Natural killer cell treated with Interleukin-12 subunit alpha and Interleukin-12 subunit beta and Interleukin-15 and Interleukin-18, amount 100 ng/mL, for 72 hours (primary cell): ENCODE results near the gene ZNF821. TPM values are rescaled to one million over a fixed set of nuclear protein-coding genes. Genes with fewer than 3 reads are reported as not detected.
"Not testable (repeated sequence)": the region's sequence is repeated elsewhere in the genome, so short reads cannot be mapped to it uniquely, and the experiment has no call there.

ENCODE experiments used
- ATAC-seq, 2 donors: fragments of 150-1000 bp; cut with Tn5 transposase in 1 of 2; sonication (Bioruptor Pico), chemical (Tn5 transposase) in 1 of 2; 2 replicates each; pipeline ENCODE4 v1.10.0; 2021
- DNase-seq: peaks from one replicate; pipeline ENCODE4 v3.0.0; 2022; ENCODE audit warnings: low spot score
- H3K27ac Mint-ChIP-seq, 2 donors: 1 replicate in 1 of 2; 2 replicates in 1 of 2; pipeline ENCODE4 v1.8.0; 2022; ENCODE audit warnings: mixed read lengths in 2 of 2, mild to moderate bottlenecking in 1 of 2, moderate library complexity in 1 of 2
- H3K27me3 Mint-ChIP-seq, 2 donors: 1 replicate in 1 of 2; 2 replicates in 1 of 2; pipeline ENCODE4 v1.8.0; 2022; ENCODE audit warnings: mixed read lengths in 2 of 2
- H3K36me3 Mint-ChIP-seq: one replicate; pipeline ENCODE4 v1.8.0; 2022; ENCODE audit warnings: mixed read lengths
- H3K4me1 Mint-ChIP-seq, 2 donors: 1 replicate in 1 of 2; 2 replicates in 1 of 2; pipeline ENCODE4 v1.8.0; 2022; ENCODE audit warnings: low read depth in 2 of 2, mixed read lengths in 2 of 2, mild to moderate bottlenecking in 1 of 2
- H3K4me3 Mint-ChIP-seq: one replicate; pipeline ENCODE4 v1.8.0; 2022; ENCODE audit warnings: mixed read lengths
- H3K9me3 Mint-ChIP-seq: 2 replicates; pipeline ENCODE4 v1.8.0; 2022; ENCODE audit warnings: mixed read lengths
- total RNA-seq, 2 donors: library from RNA; stranded (reverse); gene quantifications; one replicate each; pipeline ENCODE4 v1.2.3, GENCODE V29; 2022

Gene ZNF821
- total RNA-seq, 2 donors from 2014 or later: 2.8 to 5.8 TPM

DNA sequence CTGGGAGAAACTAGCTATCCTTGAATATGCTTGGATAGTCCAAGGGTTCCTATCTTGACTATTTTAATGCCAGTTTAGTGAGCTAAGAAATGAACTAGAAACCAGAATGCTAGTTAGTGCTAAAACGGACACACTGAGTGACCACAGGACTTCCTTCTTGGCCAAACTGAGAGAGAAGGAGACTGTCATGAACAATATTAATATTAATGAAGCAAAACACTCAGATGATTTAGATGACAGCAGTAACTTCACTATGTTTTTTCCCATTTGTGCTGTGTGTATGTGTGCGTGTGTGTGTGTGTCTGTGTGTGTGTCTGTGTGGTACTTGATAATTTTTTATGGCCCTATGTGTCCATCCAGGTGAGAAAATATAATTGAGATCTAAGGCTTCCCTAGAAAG lies 40.4 kb downstream of the ZNF821 start:
- Mint-ChIP-seq H3K27me3 (no peaks in the 10 kb centered on the region), H3K9me3 (no peaks in the 10 kb centered on the region), H3K27ac (no peak overlapping the region), H3K4me1 (peaks cover 25 to 27% of the 10 kb centered on the region in 2 donors), H3K4me3 (no peak overlapping the region), H3K36me3 (peaks cover 7% of the 10 kb centered on the region)
- ATAC-seq (no peak), DNase-seq (no peak)

- Mint-ChIP-seq H3K4me1 (peaks cover under 1 to 6% of the 10 kb centered on the region in 2 donors), H3K27ac (no peak overlapping the region), H3K4me3 (no peak overlapping the region), H3K27me3 (no peaks in the 10 kb centered on the region), H3K9me3 (no peaks in the 10 kb centered on the region), H3K36me3 (no peaks in the 10 kb centered on the region)
- DNase-seq (no peak), ATAC-seq (no peak)
Observed at GRCh38 chr16:71840052-71840451, 43.9 kb downstream of the ZNF821 start.

DNA sequence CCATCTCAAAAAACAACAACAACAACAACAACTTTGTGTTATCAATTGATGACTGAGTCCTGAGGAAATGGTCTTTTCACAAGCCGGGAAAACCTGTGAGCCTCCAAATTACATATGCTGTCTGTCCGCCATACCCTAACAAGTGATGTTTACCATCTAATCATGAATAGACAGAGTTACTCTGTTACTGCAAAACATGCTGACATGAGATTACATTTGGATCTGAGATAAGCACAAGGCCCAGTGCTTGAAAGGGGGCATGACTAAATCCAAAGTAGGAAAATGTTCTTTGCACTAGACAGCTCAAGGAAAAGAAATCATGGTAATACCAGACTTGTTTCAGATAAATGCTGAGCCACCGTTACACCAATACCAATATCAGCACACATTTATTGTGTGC lies 46.8 kb downstream of the ZNF821 start:
- peaks cover 0 to 8% of the 10 kb centered on the region in 2 donors for H3K4me1 Mint-ChIP-seq
- no peaks in the 10 kb centered on the region for H3K9me3 Mint-ChIP-seq
- no peaks in the 10 kb centered on the region for H3K36me3 Mint-ChIP-seq
- H3K27me3 Mint-ChIP-seq: no peaks in the 10 kb centered on the region
- no peak overlapping the region for H3K4me3 Mint-ChIP-seq
- no peak overlapping the region for H3K27ac Mint-ChIP-seq
- ATAC-seq (no peak), DNase-seq (no peak)

- H3K27me3 Mint-ChIP-seq: no peaks in the 10 kb centered on the region
- no peak for ATAC-seq
Observed at GRCh38 chr16:71834291-71834690, 49.7 kb downstream of the ZNF821 start.

DNA sequence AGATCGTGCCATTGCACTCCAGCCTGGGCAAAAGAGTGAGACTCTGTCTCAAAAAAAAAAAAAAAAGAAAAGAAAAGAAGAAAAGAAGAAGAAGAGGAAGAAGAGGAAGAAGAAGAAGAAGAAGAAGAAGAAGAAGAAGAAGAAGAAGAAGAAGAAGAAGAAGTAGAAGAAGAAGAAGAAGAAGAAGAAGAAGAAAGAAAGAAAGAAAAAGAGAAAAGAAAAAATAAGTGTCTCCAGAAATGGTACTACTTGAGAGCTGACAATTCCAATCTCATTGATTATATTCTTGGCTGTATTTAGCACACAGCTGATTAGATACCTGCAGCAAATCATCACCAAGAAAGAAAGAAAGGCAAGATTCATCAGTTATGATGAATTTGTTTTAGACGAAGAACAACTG lies 51.9 kb downstream of the ZNF821 start:
- H3K4me3 Mint-ChIP-seq, H3K27me3 Mint-ChIP-seq, H3K36me3 Mint-ChIP-seq, H3K9me3 Mint-ChIP-seq, DNase-seq, H3K4me1 Mint-ChIP-seq, H3K27ac Mint-ChIP-seq, ATAC-seq: not testable (repeated sequence)

More at GRCh38 chr16:71834291-71834690, 49.7 kb downstream of the ZNF821 start:
- Mint-ChIP-seq H3K27ac (no peak overlapping the region), H3K36me3 (no peaks in the 10 kb centered on the region), H3K4me3 (no peak overlapping the region), H3K9me3 (no peaks in the 10 kb centered on the region), H3K4me1 (peaks cover 0 to 8% of the 10 kb centered on the region in 2 donors)
- DNase-seq: no peak

GRCh38 chr16:71831698-71832097 lies 52.3 kb downstream of the ZNF821 start:
- not testable (repeated sequence) for H3K9me3 Mint-ChIP-seq, H3K4me3 Mint-ChIP-seq, H3K27me3 Mint-ChIP-seq, H3K27ac Mint-ChIP-seq, DNase-seq, H3K36me3 Mint-ChIP-seq, H3K4me1 Mint-ChIP-seq, ATAC-seq

GRCh38 chr16:71830359-71830758 lies 53.6 kb downstream of the ZNF821 start:
- ATAC-seq: no peak

DNA sequence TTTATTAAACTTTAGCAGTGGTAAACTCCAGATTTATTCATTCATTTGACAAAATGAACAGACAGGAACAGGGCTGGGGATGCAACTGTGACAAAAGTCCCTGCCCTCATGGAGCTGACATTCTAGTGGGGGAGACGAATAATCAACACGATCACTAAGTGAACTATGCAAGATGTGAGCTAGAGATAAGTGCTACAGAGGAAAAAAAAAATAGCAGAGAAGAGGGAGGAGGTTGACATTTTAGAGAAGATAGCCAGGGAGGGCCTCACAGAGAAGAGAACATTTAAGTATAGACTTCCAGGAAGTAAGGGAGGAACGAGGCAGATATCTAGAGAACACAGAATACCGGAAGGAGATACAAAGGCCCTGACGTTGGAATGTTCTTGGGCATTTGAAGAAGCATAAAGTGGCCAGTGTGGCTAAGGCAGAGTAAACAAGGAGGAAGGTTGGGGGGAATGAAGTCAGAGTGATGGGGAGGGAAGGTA lies 57.4 kb downstream of the ZNF821 start:
- H3K4me3 Mint-ChIP-seq: no peak overlapping the region
- ATAC-seq (no peak), DNase-seq (no peak)
- no peak overlapping the region for H3K27ac Mint-ChIP-seq
- H3K4me1 Mint-ChIP-seq: no peaks in the 10 kb centered on the region
- H3K36me3 Mint-ChIP-seq: peaks cover 4% of the 10 kb centered on the region
- H3K27me3 Mint-ChIP-seq: no peaks in the 10 kb centered on the region
- no peaks in the 10 kb centered on the region for H3K9me3 Mint-ChIP-seq

More at GRCh38 chr16:71830359-71830758, 53.6 kb downstream of the ZNF821 start:
- Mint-ChIP-seq H3K9me3 (no peaks in the 10 kb centered on the region), H3K4me3 (no peak overlapping the region), H3K36me3 (peaks cover 4% of the 10 kb centered on the region), H3K27me3 (no peaks in the 10 kb centered on the region), H3K27ac (no peak overlapping the region), H3K4me1 (peaks cover 0 to 8% of the 10 kb centered on the region in 2 donors)
- no peak for DNase-seq

DNA sequence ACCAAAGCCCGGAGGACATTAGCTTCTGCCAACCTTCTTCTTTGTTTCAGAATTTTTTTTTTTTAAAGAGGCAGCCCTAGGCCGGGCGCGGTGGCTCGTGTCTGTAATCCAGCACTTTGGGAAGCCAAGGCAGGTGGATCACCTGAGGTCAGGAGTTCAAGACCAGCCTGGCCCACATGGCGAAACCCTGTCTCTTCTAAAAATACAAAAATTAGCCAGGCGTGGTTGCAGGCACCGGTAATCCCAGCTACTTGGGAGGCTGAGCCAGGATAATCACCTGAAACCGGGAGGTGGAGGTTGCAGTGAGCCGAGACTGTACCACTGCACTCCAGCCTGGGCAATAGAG lies 66.9 kb downstream of the ZNF821 start:
- not testable (repeated sequence) for H3K27me3 Mint-ChIP-seq, ATAC-seq, H3K9me3 Mint-ChIP-seq, H3K4me1 Mint-ChIP-seq, DNase-seq, H3K36me3 Mint-ChIP-seq
- Mint-ChIP-seq H3K27ac (peak overlapping the region in 1 of 2 donors; percentile 59), H3K4me3 (peak overlapping the region; percentile 50)

GRCh38 chr16:71811261-71811803 lies 72.7 kb downstream of the ZNF821 start:
- H3K4me1 Mint-ChIP-seq: peaks cover 9 to 10% of the 10 kb centered on the region in 2 donors
- H3K27me3 Mint-ChIP-seq: no peaks in the 10 kb centered on the region
- no peak overlapping the region for H3K27ac Mint-ChIP-seq
- peaks cover 4% of the 10 kb centered on the region for H3K36me3 Mint-ChIP-seq
- DNase-seq (no peak), ATAC-seq (no peak)
- no peak overlapping the region for H3K4me3 Mint-ChIP-seq
- no peaks in the 10 kb centered on the region for H3K9me3 Mint-ChIP-seq

- H3K9me3 Mint-ChIP-seq, ATAC-seq, DNase-seq, H3K36me3 Mint-ChIP-seq, H3K27me3 Mint-ChIP-seq: not testable (repeated sequence)
- Mint-ChIP-seq H3K4me1 (peaks cover 9 to 11% of the 10 kb centered on the region in 2 donors), H3K4me3 (peak overlapping the region; percentile 34), H3K27ac (peak overlapping the region in 1 of 2 donors; percentile 87)
Observed at GRCh38 chr16:71810155-71810530, 73.8 kb downstream of the ZNF821 start.

Other genes with a start within 250 kb of the ZNF821 start
- gene PHLPP2, start 159.5 kb downstream of the ZNF821 start, total RNA-seq: 10 to 100 TPM; 14.4 to 15.7 TPM
- 100 to 1,000 TPM; 111 to 120 TPM for gene AP1G1, start 75.3 kb downstream of the ZNF821 start, total RNA-seq
- gene ATXN1L, start 38.2 kb downstream of the ZNF821 start, total RNA-seq: 10 to 100 TPM; 24.5 to 25.7 TPM
- 100 to 1,000 TPM; 169 to 181 TPM for gene IST1, start 11.3 kb upstream of the ZNF821 start, total RNA-seq
- gene PKD1L3, start 116.2 kb upstream of the ZNF821 start, total RNA-seq: not detected
- gene DHODH, start 124.6 kb upstream of the ZNF821 start, total RNA-seq: 10 to 100 TPM; 14.8 to 28.7 TPM
- not detected for gene HP, start 170.3 kb upstream of the ZNF821 start, total RNA-seq
- gene HPR, start 179.0 kb upstream of the ZNF821 start, total RNA-seq: not detected
- gene TXNL4B, start 209.4 kb upstream of the ZNF821 start, total RNA-seq: 10 to 100 TPM; 24.2 to 28.8 TPM
- gene DHX38, start 209.7 kb upstream of the ZNF821 start, total RNA-seq: 100 to 1,000 TPM; 108 to 121 TPM